T-helper 2 cell treated with Interferon-gamma antibody and Interleukin-4, amounts not matched to agents 5 μg/mL and 100 μg/mL, for 36 hours (primary cell): ENCODE results near the gene NDST4.
A peak's percentile ranks its signal among the peaks of the same experiment; 100 is the strongest.

ENCODE experiments used
- DNase-seq: peaks from one replicate; pipeline ENCODE4 v3.0.0; 2021; ENCODE audit warnings: low spot score
- H3K27ac Mint-ChIP-seq: one replicate; pipeline ENCODE4 v1.8.0; 2021; ENCODE audit warnings: mild to moderate bottlenecking, mixed read lengths
- H3K27me3 Mint-ChIP-seq: one replicate; pipeline ENCODE4 v1.8.0; 2021; ENCODE audit warnings: low read depth, mixed read lengths
- H3K36me3 Mint-ChIP-seq: one replicate; pipeline ENCODE4 v1.8.0; 2021; ENCODE audit warnings: low read depth, mixed read lengths
- H3K4me1 Mint-ChIP-seq: one replicate; pipeline ENCODE4 v1.8.0; 2021; ENCODE audit warnings: low read depth, mixed read lengths
- H3K4me3 Mint-ChIP-seq: one replicate; pipeline ENCODE4 v1.8.0; 2022; ENCODE audit warnings: mild to moderate bottlenecking, moderate library complexity, mixed read lengths
- H3K9me3 Mint-ChIP-seq: one replicate; pipeline ENCODE4 v1.8.0; 2021; ENCODE audit warnings: mixed read lengths

NDST4 gene

DNA sequence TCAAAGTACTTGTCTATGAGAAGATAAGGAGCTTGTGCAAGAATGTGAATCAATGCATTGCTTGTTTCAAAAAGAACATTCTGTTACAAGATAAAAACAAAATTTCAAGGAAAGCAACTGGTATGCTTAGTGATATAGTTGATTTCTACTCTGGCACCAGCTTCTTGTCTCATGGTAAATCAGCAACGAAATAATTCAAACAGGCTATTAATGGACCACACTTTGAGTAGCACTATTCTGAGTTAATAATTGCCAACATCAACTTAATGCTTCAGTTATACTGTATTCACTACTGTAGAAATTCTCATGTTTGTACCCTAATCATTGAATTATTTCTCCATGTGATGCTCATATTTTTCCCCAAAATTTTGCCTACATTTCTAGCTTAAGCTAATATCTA lies 252.6 kb downstream of the NDST4 start:
- Mint-ChIP-seq H3K27me3 (no peaks in the 10 kb centered on the region), H3K4me1 (no peaks in the 10 kb centered on the region), H3K27ac (no peak overlapping the region), H3K4me3 (no peak overlapping the region), H3K36me3 (no peaks in the 10 kb centered on the region), H3K9me3 (no peaks in the 10 kb centered on the region)
- DNase-seq = no peak

DNA sequence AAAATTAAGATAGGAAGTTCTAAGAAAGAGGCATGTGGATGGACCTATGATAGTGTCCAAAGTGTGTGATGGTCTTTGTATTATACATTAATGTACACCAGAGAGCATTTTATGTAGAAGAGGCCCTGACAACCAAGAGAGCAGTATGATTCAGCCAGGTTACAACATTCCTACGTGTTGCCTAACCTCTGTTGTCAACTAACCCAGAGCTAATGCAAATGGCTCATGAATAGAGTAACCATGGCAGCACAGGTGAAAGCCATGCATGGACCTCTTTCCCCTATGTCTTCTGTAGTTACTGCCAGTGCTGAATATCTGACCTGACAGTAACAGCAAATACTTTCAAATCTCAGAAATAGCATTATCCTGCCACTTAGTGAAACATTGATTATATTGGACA lies 255.6 kb downstream of the NDST4 start:
- no peak for DNase-seq
- Mint-ChIP-seq H3K9me3 (no peaks in the 10 kb centered on the region), H3K4me1 (no peaks in the 10 kb centered on the region), H3K4me3 (no peak overlapping the region), H3K27ac (no peak overlapping the region), H3K36me3 (no peaks in the 10 kb centered on the region), H3K27me3 (no peaks in the 10 kb centered on the region)

- H3K4me3 Mint-ChIP-seq = no peak overlapping the region
- H3K9me3 Mint-ChIP-seq = no peaks in the 10 kb centered on the region
- DNase-seq = no peak
- no peaks in the 10 kb centered on the region for H3K4me1 Mint-ChIP-seq
- no peak overlapping the region for H3K27ac Mint-ChIP-seq
- no peaks in the 10 kb centered on the region for H3K27me3 Mint-ChIP-seq
- H3K36me3 Mint-ChIP-seq = no peaks in the 10 kb centered on the region
Measured at GRCh38 chr4:114839986-114840385, 273.4 kb downstream of the NDST4 start.

DNA sequence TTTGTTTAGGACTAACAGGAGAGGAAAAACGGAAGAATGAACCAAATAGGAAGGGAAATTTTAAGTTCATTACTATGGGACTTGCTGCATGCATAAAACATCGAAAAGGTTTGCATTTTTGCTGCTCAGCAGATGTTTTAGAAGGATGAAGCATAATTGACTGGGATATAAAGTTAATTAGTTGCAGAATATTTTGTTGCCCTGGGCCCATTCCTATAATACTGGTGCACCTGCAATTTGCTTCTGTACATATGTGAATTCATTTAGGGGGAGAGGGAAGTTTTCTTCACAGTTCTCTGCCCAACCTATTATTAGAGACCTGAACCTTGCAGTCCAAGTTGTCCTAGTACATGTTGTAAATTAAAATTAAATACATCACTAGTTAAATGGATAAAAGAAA lies 282.8 kb downstream of the NDST4 start:
- no peak overlapping the region for H3K27ac Mint-ChIP-seq
- no peaks in the 10 kb centered on the region for H3K4me1 Mint-ChIP-seq
- no peaks in the 10 kb centered on the region for H3K27me3 Mint-ChIP-seq
- DNase-seq = no peak
- H3K9me3 Mint-ChIP-seq = no peaks in the 10 kb centered on the region
- no peaks in the 10 kb centered on the region for H3K36me3 Mint-ChIP-seq
- no peak overlapping the region for H3K4me3 Mint-ChIP-seq

GRCh38 chr4:114827651-114828050 lies 285.8 kb downstream of the NDST4 start:
- Mint-ChIP-seq H3K9me3 (no peaks in the 10 kb centered on the region), H3K4me1 (no peaks in the 10 kb centered on the region), H3K27ac (no peak overlapping the region), H3K4me3 (no peak overlapping the region), H3K27me3 (no peaks in the 10 kb centered on the region), H3K36me3 (no peaks in the 10 kb centered on the region)
- DNase-seq = no peak

GRCh38 chr4:114815760-114816159 lies 297.7 kb downstream of the NDST4 start:
- Mint-ChIP-seq H3K4me3 (no peak overlapping the region), H3K27ac (no peak overlapping the region), H3K9me3 (no peaks in the 10 kb centered on the region), H3K4me1 (no peaks in the 10 kb centered on the region), H3K36me3 (no peaks in the 10 kb centered on the region), H3K27me3 (no peaks in the 10 kb centered on the region)
- no peak for DNase-seq

DNA sequence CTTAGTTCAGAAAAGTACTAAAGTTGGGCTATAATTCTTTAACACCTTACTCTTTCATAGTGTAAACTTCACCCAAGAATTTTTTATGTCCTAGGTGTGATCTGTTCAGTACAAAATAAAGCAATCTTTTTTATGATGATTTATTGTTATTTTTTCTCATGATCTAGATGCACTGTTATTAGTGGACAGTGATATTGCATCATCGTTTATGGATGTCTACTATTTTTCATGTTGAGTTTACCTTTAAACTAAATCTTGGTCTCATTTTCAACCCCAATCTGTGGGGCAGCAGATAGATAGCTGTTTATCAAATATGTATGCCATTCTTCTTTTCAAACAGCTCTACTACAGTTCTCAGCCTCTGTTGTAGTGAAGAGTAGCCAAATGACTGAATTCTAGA lies 299.5 kb downstream of the NDST4 start:
- H3K36me3 Mint-ChIP-seq = no peaks in the 10 kb centered on the region
- no peaks in the 10 kb centered on the region for H3K27me3 Mint-ChIP-seq
- no peak overlapping the region for H3K4me3 Mint-ChIP-seq
- no peak for DNase-seq
- no peaks in the 10 kb centered on the region for H3K4me1 Mint-ChIP-seq
- H3K27ac Mint-ChIP-seq = no peak overlapping the region
- H3K9me3 Mint-ChIP-seq = no peaks in the 10 kb centered on the region

GRCh38 chr4:114811564-114812301 lies 301.7 kb downstream of the NDST4 start:
- H3K9me3 Mint-ChIP-seq = no peaks in the 10 kb centered on the region
- H3K27ac Mint-ChIP-seq = no peak overlapping the region
- DNase-seq = no peak
- H3K4me1 Mint-ChIP-seq = no peaks in the 10 kb centered on the region
- no peaks in the 10 kb centered on the region for H3K36me3 Mint-ChIP-seq
- no peaks in the 10 kb centered on the region for H3K27me3 Mint-ChIP-seq
- H3K4me3 Mint-ChIP-seq = no peak overlapping the region

- no peaks in the 10 kb centered on the region for H3K27me3 Mint-ChIP-seq
- no peaks in the 10 kb centered on the region for H3K4me1 Mint-ChIP-seq
- H3K36me3 Mint-ChIP-seq = no peaks in the 10 kb centered on the region
- H3K4me3 Mint-ChIP-seq = no peak overlapping the region
- peak; percentile 9 for DNase-seq
- no peak overlapping the region for H3K27ac Mint-ChIP-seq
- no peaks in the 10 kb centered on the region for H3K9me3 Mint-ChIP-seq
Measured at GRCh38 chr4:114807759-114808404, 305.5 kb downstream of the NDST4 start.

DNA sequence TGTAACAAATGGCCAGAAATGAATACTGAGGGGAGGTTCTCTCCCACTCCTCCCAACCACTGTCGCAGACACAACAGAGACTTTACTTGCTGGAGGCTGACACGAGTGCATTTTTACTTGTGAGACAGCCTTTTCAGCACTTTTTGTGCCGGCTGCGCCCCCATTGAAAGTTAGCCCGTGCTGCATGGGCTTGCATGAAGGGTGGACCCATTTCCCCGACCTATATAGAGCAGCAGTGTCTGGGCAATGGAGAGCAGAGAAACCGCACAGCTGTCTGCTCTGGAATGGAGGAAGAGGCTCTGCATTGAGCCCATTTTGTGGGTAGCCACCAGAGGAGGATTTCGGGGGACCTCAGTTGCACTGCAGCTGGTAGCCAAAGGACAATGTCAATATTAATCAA lies 306.1 kb downstream of the NDST4 start:
- Mint-ChIP-seq H3K4me3 (no peak overlapping the region), H3K27ac (no peak overlapping the region), H3K36me3 (no peaks in the 10 kb centered on the region), H3K27me3 (no peaks in the 10 kb centered on the region), H3K4me1 (no peaks in the 10 kb centered on the region), H3K9me3 (no peaks in the 10 kb centered on the region)
- no peak for DNase-seq

DNA sequence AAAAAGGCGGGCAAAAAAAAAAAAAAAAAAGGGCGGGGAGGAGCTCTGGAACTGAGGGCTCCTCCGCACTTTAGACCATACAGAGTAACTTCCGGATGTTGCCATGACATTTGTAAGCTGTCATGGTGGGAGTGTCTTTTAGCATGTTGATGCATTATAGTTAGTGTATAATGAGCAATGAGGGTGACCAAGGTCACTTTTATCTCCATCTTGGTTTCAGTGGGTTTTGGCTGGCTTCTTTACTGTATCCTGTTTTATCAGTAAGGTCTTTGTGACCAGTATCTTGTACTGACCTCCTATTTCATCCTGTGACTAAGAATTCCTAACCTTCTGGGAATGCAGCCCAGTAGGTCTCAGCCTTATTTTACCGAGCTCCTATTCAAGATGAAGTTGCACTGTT lies 321.4 kb downstream of the NDST4 start:
- Mint-ChIP-seq H3K27me3 (no peaks in the 10 kb centered on the region), H3K9me3 (no peaks in the 10 kb centered on the region), H3K36me3 (no peaks in the 10 kb centered on the region), H3K4me3 (no peak overlapping the region), H3K27ac (no peak overlapping the region), H3K4me1 (no peaks in the 10 kb centered on the region)
- no peak for DNase-seq

GRCh38 chr4:114785570-114785969 lies 327.9 kb downstream of the NDST4 start:
- no peaks in the 10 kb centered on the region for H3K9me3 Mint-ChIP-seq
- no peaks in the 10 kb centered on the region for H3K4me1 Mint-ChIP-seq

GRCh38 chr4:114783215-114783595 lies 330.2 kb downstream of the NDST4 start:
- Mint-ChIP-seq H3K4me1 (no peaks in the 10 kb centered on the region), H3K36me3 (no peaks in the 10 kb centered on the region), H3K4me3 (no peak overlapping the region), H3K27ac (no peak overlapping the region), H3K27me3 (no peaks in the 10 kb centered on the region), H3K9me3 (no peaks in the 10 kb centered on the region)
- DNase-seq = no peak

More at GRCh38 chr4:114785570-114785969, 327.9 kb downstream of the NDST4 start:
- Mint-ChIP-seq H3K36me3 (no peaks in the 10 kb centered on the region), H3K4me3 (no peak overlapping the region), H3K27me3 (no peaks in the 10 kb centered on the region), H3K27ac (no peak overlapping the region)
- DNase-seq = no peak

GRCh38 chr4:114782415-114783214 lies 330.8 kb downstream of the NDST4 start:
- no peaks in the 10 kb centered on the region for H3K4me1 Mint-ChIP-seq
- no peak overlapping the region for H3K4me3 Mint-ChIP-seq
- no peaks in the 10 kb centered on the region for H3K27me3 Mint-ChIP-seq
- H3K27ac Mint-ChIP-seq = no peak overlapping the region
- no peak for DNase-seq
- no peaks in the 10 kb centered on the region for H3K9me3 Mint-ChIP-seq
- H3K36me3 Mint-ChIP-seq = no peaks in the 10 kb centered on the region
